GM21526 (cell line): ENCODE data around the gene CDCA8.

Source experiments
- ATAC-seq: cut with Tn5 transposase; IDR thresholded peaks from one replicate; pipeline ENCODE4 v1.9.1; 2021; ENCODE audit warnings: moderate library complexity; ENCODE audit not compliant: unreplicated experiment, low FRiP score

The CDCA8 gene

DNA sequence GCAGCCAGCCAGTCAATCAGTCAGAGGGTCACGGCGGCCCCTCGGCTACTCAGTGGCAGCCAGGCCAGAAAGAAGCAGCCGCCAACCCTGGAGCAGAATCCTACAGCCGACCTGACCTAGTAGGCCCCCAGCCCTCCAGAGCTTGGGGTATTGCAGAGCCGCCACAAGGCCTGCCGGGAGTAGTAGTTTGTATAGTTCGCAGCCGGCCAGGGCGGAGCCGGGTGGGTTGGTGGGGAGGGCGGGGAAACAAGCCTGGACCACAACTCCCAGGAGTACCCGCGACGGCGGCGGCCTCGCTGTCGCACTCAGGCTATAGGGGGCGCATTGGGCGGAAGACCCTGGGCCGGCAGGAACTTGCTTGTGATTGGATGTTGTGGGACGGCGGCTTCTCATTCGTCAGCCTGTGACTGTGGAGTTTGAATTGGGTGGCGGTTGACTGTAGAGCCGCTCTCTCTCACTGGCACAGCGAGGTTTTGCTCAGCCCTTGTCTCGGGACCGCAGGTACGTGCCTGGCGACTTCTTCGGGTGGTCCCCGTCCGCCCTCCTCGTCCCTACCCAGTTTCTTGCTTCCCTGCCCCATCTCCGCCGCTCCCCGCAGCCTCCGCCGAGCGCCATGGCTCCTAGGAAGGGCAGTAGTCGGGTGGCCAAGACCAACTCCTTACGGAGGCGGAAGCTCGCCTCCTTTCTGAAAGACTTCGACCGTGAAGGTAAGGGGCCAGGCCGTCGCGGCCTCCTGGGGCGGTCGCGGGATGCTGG is at the start of gene CDCA8:
CDCA8 (plus strand) TSS at position 439 of the 756 bp plus-strand sequence; CDS start at position 614, 175 bp downstream.
- ATAC-seq: peak; percentile 77

DNA sequence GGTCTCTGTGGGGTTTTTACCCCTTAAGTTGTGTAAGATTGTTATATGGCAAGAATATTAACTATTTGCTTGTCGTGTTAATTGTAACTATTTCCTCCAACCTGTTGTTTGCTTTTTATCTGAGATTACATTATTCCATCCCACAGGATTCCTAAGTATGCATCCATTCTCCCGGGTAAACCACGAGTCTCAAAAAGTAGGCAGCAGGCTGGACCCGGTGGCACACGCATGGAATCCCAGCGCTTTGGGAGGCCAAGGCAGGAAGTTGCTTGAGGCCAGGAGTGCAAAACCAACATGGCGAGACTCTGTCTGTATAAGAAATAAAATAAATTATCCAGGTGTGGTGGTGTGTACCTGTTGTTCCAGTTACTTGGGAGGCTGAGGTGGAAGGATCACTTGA is 45.0 kb upstream of the CDCA8 start:
- ATAC-seq: no peak

DNA sequence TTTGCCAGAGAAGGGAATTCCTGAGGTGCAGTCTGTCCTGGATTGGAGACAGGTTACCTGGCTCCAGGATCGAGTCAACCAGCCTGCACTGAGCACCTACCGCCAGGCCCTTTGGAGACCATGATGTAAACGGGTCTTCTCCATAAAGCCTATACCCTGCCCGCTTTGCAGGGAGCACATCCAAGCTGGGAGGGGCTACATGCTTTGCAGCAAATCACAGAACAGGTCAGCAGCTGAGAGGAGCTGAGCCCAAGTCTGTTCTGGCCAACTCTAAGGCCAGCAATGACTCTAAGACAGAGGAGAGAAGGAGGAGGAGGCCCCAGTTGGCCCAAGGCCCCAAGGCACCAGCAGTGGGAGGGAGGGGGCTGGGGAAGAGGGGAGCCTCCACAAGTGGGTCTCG is 42.1 kb upstream of the CDCA8 start:
- ATAC-seq: no peak

DNA sequence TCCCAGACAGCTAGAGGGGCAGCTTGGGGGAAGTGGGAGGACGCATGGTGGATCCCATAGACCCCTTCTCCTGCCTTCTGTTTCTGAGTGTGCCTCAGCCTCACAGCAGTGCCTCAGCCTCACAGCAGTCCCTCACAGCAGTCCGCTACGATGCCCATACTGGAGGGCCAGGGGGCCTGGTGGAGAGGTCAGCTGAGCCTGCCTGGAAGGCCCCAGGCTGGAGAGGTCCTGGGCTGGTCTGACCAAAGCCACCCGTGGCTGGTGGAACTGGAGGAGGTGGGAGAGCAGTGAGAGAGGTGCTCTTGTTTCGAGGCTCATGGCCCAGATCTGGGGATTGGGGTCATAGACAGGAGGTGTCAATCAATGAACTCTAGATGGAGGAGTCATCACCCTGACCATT is 41.6 kb upstream of the CDCA8 start:
- no peak for ATAC-seq

DNA sequence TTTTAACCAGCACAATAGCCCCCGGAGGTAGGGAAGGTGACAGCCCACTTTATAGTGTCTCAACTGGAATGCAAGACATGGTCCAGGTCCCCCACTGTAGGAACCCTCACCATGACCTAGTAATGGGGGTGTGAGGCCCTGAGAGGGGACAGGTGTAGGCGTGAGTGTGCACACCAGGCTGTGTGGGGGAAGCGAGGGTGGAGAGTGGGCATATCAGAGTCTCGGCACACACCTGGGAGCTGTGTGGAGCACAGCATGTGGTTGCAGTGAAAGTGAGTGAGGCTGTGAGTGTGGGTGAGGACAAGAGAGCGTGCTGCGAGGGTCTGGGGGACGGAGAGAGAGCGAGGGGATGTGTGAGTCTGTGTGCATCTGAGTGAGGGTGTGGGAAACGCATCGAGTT is 40.5 kb upstream of the CDCA8 start:
- ATAC-seq: no peak

DNA sequence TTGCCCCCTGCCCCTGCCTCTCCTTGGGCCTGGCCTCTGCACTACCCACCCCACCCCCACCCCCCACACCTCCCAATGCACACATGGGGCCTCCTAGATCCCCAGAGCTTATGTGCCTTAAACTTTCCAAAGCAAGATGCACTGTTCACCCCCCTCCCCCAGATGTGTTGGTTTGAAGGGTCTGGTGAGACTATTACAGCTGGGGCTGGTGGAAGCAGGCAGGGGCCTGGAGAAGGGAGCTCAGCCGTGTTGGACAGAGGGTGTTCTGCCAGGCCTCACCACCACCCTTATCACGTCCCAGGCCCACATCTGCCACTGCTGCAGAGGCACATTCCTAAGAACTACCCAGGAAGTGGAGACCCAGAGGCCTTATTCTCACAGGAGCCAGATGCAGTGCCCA is 39.3 kb upstream of the CDCA8 start:
- no peak for ATAC-seq

DNA sequence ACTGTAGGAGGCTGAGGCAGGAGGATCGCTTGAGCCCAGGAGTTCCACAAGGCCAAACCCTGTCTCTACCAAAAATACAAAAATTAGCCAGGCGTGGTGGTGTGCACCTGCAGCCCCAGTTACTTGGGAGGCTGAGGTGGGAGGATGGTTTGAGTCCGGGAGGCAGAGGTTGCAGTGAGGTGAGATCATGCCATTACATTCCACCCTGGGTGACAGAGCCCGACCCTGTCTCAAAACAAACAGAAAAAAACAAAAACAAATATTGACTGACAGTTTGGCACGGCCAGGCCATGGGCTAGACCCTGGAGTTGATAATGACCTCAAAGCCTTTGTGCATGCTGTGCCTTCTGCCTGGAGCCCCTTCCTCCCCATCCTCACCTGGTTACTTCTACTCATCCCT is 38.4 kb upstream of the CDCA8 start:
- ATAC-seq: no peak

DNA sequence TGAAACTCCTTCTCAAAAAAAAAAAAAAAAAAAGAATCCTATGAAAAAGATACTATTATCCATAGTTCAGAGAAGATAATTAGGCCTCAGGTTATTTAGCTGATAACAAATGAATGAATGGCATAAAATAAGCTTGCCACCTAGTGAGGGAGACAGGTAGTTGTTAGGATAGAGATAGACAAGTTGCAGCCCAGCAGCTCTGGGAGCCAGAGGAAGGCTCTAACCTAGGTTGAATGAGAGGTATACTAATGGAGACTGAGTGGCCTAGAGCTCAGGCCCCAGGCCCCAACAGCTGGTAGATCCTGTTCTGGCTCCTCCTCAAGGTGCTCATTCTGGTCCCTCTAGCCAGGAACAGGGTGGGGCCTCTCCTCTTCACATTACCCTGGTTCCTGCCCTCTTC is 37.0 kb upstream of the CDCA8 start:
- no peak for ATAC-seq

DNA sequence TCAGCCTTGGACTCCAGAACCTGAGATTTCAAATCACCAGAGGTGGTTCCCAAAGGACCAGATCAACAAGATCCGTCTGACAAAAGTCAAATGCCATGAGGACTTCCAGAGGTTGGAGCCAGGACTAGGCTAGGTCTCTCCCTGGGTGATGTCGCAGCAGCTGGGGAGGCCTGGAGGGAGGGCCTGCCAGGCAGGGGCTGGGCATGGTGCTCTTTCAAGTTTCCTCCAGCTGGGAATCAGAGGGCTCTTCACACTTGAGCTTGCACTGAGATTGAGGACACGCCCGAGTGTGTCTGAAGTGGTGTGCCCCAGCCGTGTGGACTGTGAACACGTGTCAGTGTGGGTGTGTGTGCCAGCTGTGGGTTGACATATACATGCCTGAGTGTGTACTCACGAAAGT is 36.3 kb upstream of the CDCA8 start:
- ATAC-seq: no peak

DNA sequence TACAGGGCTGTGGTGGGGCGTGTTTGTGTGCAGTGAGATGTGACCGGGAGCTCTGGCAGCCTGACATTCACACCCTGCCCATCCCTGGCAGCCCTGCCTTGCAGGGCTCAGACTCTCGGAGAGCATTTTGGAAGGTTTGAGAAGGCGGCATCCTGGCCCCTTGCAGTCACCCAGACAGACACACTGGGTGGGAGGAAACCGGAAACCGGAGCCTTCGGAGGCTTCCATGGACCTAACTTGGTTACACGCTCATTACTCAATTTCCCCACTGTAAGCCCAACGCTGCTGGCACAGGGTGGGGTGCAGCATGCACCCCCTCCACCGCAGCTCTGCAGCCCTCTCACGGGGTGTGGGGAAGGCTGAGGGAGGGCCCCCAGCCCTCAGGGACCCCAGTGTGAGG is 35.4 kb upstream of the CDCA8 start:
- ATAC-seq: no peak

DNA sequence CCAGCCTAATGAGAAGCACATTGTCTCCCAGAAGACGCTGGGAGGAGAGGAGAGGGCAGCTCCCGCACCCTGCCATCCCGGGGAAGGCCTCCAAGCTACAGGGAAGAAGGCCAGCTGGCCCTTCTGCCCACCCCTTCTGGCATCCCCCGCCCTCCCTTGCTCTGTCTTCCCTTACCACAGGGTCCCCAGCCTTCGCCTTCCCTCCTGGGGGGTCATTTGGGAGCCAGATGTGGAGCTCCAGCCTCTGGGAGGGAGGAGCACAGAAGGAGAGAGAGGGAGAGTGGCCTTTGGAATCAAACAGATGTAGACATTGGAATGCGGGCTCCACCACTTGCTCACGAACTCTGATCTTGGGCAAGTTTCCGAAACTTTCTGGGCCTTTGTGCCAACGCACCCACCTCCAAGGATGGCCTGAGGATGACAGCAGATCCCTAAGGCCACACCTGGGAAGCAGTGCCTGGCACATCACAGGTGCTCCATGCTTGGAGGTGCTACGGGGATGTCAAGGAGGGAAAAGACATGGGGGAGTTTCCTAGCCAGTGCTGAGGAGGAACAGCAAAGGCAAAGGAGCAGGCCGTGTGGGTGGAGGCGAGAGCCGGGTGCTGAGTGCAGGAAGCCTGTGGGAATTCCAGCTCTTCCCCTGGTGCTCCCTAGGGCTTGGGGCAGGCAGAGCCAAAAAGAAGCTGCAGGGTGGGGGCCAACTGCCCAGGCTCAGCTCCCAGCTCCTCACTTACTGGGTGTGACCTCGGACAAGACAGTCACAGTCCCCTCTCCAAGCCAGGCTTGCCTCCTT is 34.5 kb upstream of the CDCA8 start:
- no peak for ATAC-seq

DNA sequence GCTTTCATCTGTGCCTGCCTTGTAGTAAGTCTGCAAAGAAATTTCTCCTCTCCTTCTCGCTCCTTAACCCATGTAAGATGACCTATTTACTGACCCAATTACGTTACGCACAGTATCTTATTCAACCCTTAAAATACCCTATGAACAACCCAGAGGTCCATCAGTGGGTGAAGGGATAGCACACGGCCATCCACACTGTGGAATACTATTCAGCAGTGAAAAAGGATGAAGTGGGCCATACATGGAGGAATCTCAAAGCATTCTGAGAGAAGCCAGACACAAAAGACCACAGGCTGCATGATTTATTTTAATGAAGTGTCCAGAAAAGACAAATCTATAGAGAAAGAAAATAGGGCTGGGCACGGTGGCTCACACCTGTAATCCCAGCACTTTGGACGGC is 33.8 kb upstream of the CDCA8 start:
- no peak for ATAC-seq

DNA sequence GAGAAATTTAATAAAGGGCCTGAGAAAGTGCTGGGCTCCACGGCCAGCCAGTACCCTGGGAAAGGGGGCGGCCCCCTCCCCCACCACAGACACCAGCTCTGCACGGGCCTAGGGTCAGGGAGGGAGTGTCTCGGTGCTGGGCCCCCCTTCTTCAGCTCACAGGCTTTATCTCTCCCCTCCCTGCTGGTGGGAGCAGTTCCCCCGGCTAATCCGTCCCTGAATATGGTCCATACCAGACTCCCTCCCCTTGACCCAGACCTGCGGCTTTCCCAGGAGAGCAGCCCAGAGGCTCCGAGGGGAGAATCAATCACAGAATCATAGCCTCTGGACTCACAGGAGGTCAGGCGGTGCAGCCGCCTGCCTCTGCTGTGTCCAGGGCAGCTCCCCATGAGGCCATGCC is 31.7 kb upstream of the CDCA8 start:
- no peak for ATAC-seq

DNA sequence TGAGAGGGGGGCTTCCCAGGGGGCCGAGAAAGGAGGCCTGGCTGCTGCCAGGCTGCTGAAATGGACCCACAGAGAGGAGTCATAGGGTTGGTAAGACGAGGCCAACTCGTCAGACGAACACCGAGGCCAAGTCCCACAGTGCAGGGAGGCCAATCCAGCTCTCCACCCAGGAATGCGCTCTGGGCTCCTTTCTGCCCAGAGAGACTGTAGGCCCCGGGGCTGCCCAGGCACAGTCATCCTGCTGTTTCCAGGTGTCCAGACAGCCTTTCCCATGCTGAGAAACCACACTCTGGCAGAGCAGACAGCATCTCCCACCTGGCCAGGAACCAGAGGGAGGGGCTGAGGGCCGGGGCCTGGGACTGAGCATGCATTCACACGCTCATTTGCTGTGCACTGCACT is 30.9 kb upstream of the CDCA8 start:
- ATAC-seq: no peak

DNA sequence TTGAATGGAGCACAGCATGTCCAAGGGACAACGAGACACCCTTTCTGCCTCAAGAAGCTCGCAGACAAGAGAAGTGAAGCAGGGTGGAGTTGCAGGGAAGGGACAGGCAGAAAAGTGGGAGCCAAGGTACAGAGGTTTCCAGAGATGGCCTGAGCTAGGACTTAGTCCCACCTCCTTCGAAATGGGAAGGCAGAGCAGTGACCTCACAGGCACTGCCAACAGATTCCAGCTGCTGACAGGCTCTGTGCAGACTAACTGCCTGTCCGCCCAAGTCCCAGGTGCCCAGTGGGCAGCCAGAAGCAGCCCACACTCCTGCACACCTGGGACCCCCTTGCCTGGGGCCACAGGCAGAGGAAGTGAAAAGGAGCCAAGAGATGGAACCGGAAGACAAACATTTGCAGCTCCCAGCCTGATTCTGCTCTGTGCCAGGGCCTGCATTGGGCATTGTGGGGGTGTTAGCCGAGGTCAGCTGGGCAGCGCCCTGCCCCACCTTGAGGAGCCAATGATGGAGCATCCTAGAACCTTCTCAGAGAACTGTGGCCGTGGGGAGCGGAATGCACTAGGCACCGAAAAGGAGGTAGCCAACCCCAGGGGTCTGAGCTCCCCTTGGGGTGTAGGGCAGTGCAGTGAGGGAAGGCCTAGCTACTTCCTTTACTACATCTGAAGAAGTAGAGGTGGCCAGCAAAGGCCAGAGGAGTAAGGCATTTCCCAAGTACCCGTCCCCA is 30.1 kb upstream of the CDCA8 start:
- no peak for ATAC-seq

DNA sequence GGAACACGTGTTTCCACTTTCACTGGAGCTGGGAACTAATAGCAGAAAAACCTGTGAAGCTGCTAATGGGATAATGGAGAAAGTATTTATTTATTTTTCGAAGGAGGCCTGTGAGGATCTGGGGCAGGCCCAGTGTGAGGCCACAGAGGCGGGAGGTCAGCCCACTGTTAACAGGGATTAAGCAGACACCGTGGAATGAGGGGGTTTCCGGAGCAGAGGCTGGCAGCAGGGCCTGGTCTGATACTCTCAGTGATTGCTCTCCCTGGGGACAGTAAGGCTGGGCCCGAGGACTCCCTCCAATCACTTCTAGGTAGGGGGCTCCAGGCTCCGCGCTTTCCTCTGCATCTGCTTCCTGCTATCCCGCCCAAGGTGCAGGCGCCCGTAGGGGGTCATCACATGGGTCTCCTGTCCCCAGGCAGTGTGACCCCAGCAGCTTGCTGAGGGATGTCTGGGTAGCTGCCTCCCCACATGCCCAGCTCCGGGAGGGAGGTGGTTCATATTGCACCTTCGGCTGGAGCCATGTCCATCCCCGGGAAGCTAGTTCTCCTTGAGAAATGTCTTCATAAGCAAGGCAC is 28.8 kb upstream of the CDCA8 start:
- no peak for ATAC-seq

DNA sequence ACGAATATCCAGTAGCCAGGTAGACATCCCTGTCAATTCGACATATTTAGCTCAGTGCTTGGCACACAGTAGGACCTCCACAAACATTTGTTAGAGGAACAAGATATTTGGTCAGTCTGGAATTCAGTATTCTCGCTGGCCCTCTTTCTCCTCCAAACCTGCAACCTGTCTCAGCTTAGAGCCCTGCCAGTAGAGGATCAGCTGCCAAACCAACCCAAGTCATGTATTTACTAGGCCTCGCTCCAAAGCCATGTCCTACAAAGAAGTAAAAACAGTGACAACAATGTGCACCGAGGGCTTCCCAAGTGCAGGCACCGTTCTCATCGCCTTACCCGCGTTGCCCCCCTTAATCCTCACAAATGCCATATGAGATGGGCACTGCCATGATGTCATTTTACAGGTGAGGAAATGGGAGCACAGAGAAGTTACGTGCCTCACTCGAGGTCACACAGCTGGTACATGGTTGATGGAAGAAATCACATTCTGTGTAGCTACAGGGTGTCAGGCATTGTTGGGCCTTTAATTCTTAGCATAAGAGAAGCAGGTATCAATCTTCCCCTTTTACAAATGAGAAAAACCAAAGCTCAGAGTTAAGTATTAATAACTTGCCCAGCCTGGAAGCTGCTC is 26.0 kb upstream of the CDCA8 start:
- ATAC-seq: no peak

DNA sequence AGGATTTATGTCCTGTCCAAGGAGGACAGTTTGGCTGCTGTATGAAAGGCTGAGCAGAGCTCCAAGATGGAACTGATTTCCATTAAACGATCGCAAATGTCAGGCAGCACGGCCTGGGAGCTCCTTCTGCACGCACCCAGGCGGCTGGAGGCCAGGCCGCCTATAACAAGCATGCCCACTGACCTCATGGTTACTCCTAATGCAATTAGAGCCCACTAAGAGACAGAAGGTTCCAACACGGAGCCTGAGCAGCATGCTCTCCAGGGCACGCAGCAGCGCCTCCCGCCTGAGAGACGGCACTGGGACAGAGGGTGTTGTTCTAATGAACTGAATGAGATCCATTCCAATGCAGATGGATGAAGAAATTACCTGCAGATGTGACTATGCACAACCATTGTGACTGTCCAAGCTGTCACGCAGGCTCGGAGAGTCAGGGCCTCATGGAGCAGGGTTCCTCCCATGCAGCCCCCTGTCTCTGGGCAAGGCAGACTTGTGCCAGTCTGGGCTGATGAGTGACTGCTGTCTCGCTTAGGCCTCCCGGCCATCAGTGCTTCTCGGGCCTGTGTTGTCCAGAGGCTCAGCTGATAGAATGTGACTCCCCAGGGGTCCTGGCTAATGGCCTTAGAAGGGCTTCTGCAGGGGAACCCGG is 25.2 kb upstream of the CDCA8 start:
- no peak for ATAC-seq

DNA sequence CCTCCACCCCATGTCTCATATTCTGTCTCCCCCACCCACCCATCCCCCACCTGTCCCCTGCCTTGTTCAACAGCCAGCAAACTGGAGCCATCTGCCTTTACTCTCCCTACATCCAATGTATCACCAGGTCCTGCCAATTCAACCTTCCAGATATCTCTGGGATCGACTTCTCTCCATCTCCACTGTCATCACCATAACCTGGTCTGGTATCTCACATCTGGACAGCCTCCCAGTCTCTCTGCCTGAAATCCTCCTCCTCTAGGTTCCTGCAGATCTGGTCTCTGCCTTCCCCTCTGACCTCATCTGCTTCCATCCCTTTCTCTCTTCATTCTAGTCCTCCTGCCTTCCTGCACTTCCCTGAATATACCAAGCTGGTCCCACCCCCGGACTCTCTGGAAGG is 22.2 kb upstream of the CDCA8 start:
- no peak for ATAC-seq

DNA sequence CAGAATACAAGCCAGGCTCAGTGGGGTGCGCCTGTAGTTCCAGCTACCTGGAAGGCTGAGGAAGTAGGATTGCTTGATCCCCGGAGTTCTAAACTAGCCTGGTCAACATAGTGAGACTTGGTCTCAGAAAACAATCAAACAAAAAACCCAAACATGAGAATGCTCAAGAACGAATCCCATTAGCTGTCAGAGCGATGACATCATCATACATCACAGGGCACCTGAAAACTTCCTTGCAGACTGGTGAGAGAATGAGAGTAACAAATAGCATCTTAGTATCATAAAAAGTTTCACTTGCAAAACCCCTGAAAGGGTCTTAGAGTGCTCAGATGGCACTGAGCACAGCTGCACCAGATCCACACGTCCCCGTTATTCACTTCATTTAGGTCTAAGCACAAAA is 21.1 kb upstream of the CDCA8 start:
- ATAC-seq: no peak
